Measurements from ENCODE around the gene TPK1.

Gene TPK1

GRCh38 chr7:144403649-144404061 lies 432.2 kb downstream of the TPK1 start, which contains the start of gene NOBOX:
TSS of gene NOBOX (minus strand) at chr7:144403693.
- Histone ChIP-seq H3K4me2 (ENCODE audit: low read length) (no peak within 1 kb of the TSS), H3K4me1 (ENCODE audit: control insufficient read depth, low read length) (no peaks in the 10 kb centered on the region), H3K27me3 (ENCODE audit: control insufficient read depth, low read length) (no peaks in the 10 kb centered on the region), H3K36me3 (ENCODE audit: control insufficient read depth, low read length) (no peaks in the 10 kb centered on the region), H3K79me2 (ENCODE audit: control insufficient read depth, low read length) (no peaks in the 10 kb centered on the region), H3K9me3 (ENCODE audit: control insufficient read depth, insufficient read depth, low read length) (no peaks in the 10 kb centered on the region), H3K4me3 (ENCODE audit: low read length) (no peak within 1 kb of the TSS), H3F3A (ENCODE audit: control insufficient read depth, insufficient read depth) (no peaks in the 10 kb centered on the region), H3K9me2 (replicated peaks; ENCODE audit: control insufficient read depth, low read length) (no peaks in the 10 kb centered on the region), H4K20me1 (ENCODE audit: control insufficient read depth, insufficient read depth, low read depth, low read length) (no peaks in the 10 kb centered on the region), H3K27ac (ENCODE audit: low read depth, low read length) (no peak within 1 kb of the TSS)
- TF ChIP-seq EZH2phosphoT487 (IDR thresholded peaks at IDR 0.05; ENCODE audit: borderline replicate concordance, low read length) (no peak), CTCF (IDR thresholded peaks at IDR 0.05; ENCODE audit: low read depth, low read length, poor library complexity, severe bottlenecking) (no peak)

GRCh38 chr7:144403102-144403501 lies 432.8 kb downstream of the TPK1 start:
- H3K9me2 ChIP-seq (replicated peaks; ENCODE audit: control insufficient read depth, low read length) = no peaks in the 10 kb centered on the region
- H3K27ac ChIP-seq (ENCODE audit: low read depth, low read length) = no peak overlapping the region
- no peaks in the 10 kb centered on the region for H3K4me1 ChIP-seq (ENCODE audit: control insufficient read depth, low read length)
- no peaks in the 10 kb centered on the region for H3K79me2 ChIP-seq (ENCODE audit: control insufficient read depth, low read length)
- H3K36me3 ChIP-seq (ENCODE audit: control insufficient read depth, low read length) = no peaks in the 10 kb centered on the region
- no peaks in the 10 kb centered on the region for H3F3A ChIP-seq (ENCODE audit: control insufficient read depth, insufficient read depth)
- no peak overlapping the region for H3K4me2 ChIP-seq (ENCODE audit: low read length)
- no peak for TF ChIP-seq CTCF (IDR thresholded peaks at IDR 0.05; ENCODE audit: low read depth, low read length, poor library complexity, severe bottlenecking)
- H3K9me3 ChIP-seq (ENCODE audit: control insufficient read depth, insufficient read depth, low read length) = no peaks in the 10 kb centered on the region
- no peak overlapping the region for H3K4me3 ChIP-seq (ENCODE audit: low read length)
- H3K27me3 ChIP-seq (ENCODE audit: control insufficient read depth, low read length) = no peaks in the 10 kb centered on the region
- H4K20me1 ChIP-seq (ENCODE audit: control insufficient read depth, insufficient read depth, low read depth, low read length) = no peaks in the 10 kb centered on the region

Data from DOHH2 (cell line).